TTC549 (cell line): ENCODE measurements around the gene GMDS.
"Not testable (repeated sequence)": the region's sequence is repeated elsewhere in the genome, so short reads cannot be mapped to it uniquely, and the experiment has no call there.

Experiments used
- FAIRE-seq: peaks from 2 replicates; lab custom pipeline; 2012; peaks lifted over from hg19 to GRCh38; lab: Jason Lieb, UNC

Gene GMDS

DNA sequence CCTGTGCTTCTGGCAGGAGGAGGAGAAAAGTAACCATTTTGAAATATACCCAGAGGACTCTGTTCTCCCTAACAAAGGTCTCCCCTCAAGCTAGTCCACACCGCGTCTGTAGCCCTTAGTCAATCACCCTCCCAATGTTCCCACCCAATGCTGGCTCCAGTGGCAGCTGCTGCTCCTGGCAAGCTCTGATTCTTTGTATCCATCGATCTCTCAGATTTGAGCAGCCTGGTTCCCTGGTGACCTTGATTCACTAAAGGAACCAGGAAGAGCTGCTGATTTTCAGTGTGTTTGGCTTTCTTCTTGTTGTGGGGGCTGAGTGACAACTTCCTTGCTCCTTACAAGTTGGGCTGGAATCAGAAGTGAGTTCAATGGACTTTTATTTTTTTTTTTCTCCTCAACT lies 567.2 kb downstream of the GMDS start:
- no peak for FAIRE-seq

DNA sequence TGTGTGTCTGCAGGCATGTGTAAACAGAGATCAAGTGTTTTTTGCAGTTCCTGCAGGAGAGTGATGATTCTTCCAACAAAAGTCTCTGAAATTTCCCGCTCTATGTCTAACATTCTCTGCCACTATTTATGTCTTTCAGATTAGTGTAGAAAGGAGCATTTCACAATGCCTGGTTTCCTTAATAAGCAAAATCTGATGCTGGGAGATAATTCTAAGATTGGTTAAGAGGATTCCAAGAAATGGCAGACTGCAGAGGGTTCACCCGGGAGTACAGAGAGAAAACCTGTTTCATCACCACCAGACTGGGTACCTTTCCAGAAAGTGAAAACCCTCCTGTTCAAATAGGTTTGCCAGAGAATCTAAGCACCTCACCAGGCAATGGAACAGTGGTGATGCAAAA lies 573.0 kb downstream of the GMDS start:
- no peak for FAIRE-seq

DNA sequence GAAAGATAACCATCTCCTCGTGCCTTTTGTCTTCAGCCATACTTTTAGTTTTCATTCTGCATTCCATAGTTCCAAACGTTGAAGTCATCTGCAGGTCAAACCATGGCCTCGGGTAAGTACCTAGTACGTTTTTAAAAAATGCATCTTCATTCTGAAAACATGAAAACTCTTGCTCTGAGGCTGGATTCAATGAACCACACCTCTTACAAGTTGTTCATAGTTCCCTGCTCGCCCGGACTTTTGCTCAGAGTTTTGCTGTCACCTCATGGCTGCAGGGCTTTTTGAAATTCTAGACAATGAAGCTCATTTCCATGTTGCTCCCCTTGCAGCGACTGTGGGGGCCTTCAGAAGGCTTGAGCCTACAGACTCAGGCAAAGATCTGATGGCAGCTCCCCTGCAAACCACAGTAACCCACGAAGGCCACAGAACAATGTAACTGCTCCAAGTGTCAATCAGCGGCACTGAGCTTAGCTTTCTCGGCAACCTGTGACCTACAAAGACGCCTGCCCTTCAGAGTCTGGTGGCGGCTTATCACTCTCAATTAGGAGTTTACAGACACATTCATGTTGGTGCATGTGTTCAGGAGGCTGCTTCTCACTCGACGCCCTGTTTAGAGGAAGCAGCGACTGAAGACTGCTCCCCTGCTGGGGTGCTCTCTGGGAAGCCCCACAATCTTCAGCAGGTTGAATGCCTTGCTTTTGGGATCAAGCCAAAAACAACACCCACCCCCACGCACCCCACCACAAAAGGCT lies 574.5 kb downstream of the GMDS start:
- no peak for FAIRE-seq

DNA sequence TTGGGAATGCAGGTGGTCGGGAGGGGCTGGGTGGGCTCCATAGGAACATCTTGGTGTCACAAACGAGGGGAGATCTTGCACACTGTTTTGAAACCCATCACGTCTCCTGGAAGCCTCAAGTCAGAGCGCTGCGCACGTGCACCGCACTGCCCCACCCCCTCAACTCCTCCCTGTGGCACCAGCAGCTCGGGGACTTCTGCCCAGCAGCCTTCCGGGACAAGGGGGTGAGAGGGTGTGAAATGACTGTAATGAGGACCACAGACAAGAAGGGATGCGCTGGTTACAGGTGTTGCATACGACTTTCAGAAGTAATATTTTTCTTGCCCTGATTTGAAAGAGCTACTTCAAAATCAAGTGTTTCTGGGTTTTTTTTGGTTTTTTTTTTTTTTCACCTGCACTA lies 575.4 kb downstream of the GMDS start:
- FAIRE-seq = no peak

DNA sequence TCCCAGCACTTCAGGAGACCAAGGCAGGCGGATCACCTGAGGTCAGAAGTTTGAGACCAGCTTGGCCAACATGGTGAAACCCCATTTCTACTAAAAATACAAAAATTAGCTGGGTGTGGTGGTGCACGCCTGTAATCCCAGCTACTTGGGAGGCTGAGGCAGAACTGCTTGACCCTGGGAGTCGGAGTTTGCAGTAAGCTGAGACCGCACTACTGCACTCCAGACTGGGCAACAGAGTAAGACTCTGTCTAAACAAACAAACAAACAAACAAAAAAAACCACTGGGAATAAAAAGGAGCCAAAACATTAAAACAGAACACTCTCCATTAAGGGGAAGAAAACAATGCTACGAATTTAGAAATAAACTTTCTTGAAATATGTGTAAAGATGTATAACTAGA lies 576.9 kb downstream of the GMDS start:
- FAIRE-seq = not testable (repeated sequence)

DNA sequence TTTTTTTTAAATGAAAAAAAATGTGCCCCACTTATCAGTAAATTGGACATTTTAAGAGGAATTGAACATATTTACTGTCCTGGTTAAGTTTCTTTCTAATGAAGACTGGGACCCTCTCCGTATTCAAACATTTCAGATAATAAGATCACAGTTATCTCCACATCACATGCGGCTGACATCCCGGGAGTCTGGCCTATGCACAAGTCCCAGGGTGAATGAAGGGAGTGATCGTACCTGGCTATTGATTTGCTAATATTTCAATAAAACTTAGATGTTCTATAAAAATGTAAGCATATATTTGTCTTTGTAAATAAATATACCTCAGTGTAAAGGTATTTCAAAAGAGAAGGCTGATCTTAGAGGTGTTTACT lies 577.6 kb downstream of the GMDS start:
- FAIRE-seq = no peak

DNA sequence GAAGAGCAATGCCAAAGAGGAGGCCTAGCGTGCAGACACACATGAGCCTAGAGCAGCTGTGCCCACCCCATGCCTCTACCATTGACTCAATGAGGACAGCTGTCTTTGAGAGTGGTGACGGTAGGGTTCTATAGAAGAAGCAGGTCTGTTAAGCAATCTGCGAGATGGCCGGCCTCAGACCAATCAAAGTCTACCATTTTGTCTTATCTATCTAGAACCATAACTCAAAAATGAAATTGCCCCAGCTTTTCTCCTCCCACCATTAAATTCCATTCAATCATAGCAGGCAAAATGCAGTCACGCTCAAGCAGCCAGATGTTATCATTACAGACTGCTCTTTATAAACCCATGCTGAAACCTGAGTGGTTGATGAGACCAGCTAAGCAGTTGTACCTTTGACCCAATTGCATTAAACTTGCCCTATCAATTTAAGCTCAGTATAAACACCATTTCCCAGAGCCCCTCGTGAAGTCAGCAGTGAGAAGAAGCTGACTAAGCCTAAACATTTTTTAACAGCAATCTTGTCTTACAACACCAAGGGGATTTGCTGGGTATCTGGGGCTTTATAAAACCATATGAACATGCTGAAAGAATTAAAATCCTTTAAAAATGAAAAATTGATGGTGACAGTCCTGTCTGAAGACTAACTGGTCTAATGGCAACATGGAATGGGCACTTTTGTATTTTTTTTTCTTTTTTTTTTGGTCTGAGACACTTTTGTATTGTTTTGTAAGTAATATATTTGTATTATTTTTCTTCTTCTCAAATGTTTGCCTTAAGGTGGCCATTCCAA lies 578.2 kb downstream of the GMDS start:
- no peak for FAIRE-seq

DNA sequence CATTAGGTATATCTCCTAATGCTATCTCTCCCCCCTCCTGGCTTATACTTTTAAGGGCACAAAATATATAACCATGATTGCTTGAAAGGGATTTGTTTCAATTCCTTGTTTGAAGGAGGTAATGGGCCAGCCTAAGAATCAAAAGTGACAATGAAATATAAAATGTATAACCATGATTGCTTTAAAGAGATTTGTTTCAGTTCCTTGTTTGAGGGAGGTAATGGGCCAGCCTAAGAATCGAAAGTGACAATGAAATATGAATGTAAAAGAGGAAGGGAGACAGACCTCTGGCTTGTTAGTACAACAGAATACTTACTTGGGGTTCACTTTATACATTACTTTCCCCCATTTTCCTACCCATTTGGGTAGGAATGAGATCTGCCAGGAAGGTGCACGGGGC lies 580.2 kb downstream of the GMDS start:
- FAIRE-seq = no peak

DNA sequence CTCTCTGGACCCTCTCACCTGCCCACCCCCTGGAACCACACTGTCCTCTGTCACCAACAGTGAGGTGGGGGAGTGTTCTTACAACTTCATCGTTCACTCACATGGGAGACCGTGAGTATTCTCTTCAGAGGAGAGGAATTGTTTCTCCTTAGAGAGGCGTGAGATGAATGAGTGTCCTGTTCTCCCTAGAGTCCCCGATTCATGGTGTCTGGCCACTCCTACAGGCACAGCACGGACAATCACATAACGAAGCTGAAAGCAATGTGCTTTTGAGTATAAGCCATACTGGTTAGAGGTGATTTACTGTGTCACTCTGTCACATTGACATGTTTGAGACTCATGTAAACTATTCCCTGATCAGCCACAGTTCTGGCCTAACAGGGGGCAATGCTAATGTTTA lies 581.1 kb downstream of the GMDS start:
- FAIRE-seq = no peak

DNA sequence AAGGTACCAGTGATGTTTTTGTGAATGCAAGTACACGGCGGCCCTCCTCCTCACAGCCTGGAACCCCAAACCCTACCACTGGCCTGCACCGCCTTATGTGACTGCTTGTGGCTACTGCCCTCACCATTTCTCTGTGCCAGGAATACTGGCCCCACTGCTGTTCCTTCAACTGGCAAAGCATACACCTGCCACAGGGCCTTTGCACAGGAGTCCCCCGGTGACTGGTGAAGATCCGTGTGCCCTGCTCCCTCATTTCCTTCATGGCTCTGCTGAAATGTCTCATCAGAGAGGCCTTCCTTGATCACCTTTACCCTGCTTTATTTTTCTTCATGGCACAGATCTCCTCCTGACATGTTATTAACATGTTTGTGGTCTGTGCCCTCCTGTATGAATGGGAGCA lies 581.9 kb downstream of the GMDS start:
- FAIRE-seq = no peak

DNA sequence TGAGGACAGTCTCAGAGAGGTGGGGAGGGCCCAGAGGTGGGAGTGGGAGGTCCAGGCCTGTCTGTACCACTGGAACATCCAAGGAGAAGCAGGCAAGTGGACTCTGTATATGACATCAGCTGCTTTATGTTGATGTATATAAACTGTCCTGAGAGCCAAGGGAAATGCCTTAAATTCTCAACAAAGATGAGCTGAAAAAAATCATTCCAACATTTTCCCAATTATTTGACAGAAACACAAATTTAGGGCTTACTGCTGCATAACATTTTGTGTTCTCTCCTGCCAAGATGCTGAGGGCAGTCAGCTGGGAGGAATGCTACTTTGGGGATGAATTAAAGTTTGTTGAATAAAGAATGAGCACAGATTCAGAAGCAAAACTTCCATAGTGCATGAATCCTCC lies 582.9 kb downstream of the GMDS start:
- FAIRE-seq = no peak

DNA sequence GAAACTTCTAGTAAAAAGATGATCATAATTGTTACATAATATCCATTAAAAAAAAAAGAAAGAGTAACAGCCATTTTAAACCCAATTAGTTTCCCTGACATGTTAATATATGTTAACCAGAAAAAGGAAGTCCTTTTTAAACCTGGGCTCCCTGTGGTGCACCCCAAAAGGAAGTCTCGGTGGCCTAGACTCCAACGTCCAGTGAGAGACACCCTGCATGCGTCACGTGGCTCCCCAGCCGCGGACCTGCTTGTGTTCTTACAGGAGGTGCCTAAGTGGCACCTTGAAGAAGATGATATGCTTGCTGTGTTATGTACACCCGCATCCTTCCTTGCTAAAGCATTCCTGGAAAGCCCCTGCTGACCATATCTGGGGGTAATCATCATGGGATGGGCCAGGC lies 585.6 kb downstream of the GMDS start:
- FAIRE-seq = no peak

DNA sequence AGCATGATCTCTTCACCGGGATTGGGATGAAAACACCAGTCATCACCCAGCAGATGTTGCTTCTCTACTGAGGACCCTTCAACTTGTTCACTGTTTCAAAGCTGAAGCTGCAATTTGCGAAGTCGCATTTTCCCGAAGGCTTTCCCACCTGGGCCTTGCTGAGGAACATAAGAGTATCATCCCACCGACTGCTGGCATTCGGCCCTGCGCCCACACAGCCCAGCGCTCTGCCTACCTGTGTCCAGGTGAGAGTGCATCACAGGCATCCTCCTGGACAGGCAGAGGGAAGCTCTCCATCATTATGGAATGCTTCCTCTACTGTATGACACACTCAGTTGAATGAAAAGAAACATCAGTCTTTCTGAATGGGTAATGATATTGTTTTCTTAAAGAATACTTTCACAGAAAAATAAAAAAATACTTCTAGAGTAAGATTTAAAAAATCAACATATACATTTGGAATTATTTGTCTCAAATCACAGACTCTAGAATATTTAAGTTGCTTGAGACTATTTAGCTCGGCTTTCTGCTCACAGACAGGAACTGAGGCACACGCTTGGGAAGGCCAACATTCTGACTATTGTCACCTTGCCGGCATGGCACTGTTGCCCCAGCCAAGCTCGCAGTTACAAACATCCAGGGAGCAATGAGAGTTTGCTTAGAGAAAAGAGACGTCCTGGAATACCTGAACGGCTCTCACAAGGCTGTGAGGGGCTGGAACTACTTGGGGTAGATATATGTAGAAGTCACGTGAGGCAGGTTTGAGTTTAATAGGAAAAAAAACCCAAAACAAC lies 587.0 kb downstream of the GMDS start:
- FAIRE-seq = no peak

DNA sequence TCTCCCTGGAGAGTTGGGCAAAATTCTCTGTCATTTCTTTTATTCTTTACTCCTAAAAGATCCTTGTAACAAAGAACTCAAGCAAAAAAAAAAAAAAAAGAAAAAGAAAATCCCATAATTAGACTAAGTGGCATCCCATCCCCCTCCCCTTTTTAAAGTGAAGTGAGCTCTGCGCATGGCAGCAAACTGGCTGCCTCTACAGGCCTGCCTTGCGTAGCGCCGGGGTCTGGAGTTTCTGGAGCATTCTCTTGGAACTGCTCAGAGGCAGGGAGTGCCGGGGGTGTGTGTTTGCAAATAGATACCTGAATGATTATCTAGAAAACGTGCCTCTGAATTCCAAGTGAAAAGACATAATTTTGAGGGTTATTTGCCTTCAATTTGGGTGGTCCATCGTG lies 587.6 kb downstream of the GMDS start:
- FAIRE-seq = no peak

DNA sequence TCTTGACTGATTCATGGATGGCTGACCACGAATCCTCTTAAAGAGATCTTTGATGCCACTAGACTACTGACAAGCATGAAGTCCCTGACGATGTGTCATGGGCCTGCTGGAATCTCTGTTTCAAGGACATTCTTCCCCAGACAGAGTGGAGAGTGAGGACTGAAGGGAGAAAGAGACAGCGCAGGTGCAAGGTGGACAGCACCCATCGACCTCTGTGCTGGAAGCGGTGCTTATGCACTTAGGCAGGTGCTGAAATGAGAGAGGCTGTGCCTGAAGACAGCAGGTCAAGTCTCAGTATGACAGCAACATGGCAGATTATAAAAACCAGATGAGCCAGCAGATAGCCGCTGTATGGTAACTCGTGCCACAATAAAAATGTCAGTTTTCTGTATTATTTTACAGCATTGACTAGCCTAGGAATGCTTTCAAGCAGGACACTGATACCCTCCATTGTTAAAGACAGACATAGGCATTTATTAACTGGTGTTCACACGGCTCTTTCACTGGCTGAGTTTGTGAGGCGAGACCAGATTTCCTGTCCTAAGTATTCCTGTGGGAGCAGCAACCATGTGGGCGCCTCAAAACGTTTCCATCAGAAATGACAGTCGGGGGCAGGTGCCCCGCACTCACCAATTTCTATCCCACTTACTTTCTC lies 588.2 kb downstream of the GMDS start:
- no peak for FAIRE-seq

DNA sequence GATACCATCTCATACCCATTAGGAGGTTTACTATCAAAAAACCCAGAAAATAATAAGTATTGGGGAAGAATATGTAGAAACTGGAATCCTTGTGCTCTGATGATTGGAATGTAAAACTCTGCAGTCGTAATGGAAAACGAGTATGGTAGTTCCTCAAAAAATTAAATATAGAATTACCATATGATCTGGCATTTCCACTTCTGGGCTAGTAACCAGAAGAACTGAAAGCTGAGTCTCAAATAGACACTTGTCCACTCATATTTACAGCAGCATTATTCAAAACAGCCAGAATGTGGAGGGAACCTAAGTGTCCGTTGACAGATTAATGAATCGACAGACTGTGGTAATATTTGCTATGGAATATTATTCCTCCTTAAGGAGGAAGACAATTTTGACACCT lies 591.4 kb downstream of the GMDS start:
- no peak for FAIRE-seq

DNA sequence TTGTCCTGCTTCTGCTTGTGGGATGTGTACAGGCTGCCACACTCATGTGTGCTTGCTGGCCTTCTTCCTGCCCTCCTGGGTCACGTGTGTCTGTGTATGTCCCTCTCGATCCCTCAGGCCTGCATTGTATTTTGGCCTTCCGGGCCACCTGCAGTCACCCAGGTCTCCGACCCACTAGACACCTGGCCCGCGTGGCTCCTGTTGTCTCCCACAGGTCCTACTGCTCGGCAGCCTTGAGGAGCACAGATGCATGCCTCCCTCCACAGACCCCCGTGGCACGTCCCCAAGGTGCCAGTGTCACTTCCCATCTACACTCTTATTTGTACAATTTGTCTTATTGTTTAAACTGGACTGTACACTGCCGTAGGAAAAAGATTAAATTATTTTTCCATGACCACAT lies 592.6 kb downstream of the GMDS start:
- FAIRE-seq = no peak

DNA sequence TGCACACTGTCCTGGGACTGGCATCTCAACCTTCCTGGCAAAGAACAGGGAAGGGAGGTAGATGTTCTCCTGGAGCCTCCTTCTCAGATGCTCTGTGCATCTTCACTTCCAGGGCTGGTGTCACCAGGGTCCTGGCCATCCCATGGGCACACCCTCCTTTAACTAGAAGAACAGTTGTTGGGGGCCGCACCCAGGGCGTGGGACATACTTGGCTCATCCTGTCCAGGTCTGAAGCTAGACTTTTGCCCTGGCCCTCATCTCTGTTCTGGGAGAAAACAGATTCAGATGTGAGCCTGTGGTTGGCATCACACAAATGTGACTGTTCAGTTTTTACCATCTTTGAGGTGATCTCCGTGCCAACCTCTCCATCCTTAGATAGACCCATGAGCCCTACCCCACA lies 594.0 kb downstream of the GMDS start:
- FAIRE-seq = no peak

DNA sequence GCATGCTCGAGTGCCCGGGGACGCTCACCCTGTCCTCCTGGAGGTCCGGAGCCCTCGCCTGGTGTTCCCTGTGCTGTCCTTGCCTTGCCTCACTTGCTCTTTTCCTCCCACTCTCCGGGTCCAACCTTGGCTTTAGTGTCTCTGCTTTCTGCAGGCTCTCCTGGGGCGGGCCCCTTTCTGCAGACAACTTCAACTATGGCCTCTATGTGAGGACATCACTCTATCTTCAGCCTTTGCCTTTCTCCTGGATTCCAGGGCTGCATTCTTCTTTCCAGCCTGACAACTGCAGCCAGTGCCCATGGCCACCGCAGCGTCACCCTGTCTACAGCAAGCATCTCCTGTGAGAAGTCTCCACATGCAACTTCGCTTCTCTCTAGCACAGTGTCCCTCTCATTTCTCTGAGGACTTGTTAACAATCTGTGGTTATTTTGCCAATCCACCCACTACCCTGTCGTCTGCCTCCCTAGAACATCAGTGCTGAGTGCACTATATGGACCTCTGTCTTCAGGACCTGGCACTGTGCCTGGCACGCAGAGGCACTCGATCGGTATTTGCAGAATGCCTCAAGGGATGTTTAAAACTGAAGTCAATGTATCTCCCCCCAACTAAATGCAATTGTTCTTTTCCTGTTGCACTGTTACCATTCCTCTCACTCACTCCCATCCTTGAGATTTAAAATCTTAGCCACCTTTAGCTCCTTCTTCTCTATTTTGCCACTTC lies 599.8 kb downstream of the GMDS start:
- FAIRE-seq = no peak

DNA sequence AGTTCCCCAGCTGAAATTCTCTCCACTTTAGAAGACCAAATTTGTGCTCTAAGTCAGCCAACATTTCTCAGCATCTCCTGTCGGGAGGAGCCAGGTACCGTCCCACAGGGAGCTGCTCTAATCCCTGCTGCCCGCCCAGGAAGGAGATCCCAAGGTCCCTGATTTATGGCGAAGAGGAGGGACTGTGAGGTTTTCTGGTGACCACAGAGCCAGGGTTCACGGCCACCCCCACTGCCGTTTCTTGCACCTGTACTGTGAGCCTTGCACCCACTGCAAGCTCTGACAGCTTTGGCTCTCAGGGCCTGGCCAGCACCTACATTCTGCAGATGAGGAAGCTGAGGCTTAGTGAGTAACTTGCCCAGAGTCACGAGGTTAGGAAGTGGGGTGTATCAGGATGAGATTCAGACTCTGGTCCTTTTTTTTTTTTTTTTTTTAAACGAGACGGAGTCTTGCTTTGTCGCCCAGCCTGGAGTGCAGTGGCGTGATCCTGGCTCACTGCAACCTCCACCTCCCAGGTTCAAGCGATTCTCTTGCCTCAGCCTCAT lies 600.8 kb downstream of the GMDS start:
- FAIRE-seq = no peak

DNA sequence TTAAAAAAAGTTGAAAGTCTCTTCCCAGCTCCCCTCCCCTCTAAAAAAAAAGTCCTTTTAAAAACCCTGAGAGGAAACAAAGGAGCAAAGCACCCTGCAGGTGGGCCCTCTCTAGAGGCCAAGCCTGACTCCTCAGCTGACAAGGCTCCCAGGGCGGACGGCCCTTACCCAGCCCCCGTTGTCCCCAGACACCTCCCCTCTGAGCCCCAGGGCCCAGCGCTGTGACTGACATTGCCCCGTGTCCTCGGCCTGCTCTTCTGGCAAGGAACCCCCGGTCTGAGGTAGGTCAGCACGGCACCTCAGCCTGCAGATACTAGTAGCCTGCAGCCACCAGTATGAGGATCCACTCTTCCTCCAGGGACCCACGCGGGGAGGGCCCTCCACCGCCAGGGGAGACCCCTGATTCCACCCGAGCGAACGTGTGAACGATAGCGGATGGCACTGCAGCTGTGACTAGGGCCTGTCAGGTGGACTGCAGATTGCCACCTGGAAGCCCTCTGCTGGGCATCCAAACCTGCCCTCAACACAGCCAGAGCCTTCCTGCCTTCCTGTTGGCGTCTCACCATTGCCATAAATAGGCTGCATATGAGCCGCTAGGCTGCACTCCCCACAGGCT lies 601.5 kb downstream of the GMDS start:
- FAIRE-seq = no peak
